Astrocyte (in vitro differentiated cells and primary cell): ENCODE results near the gene CYP27A1. TPM values are rescaled to one million over a fixed set of nuclear protein-coding genes. Genes with fewer than 3 reads are reported as not detected.

Experiments
- DNase-seq: peaks from one replicate; pipeline ENCODE4 v3.0.0-alpha.2; 2010; ENCODE audit warnings: low read depth
- FAIRE-seq: peaks from 2 replicates; lab custom pipeline; 2011; peaks lifted over from hg19 to GRCh38; lab: Jason Lieb, UNC
- H2AFZ ChIP-seq: 2 replicates; pipeline ENCODE4 v1.6.0; 2012; ENCODE audit warnings: low read depth, low read length, inconsistent platforms
- H3K27ac ChIP-seq: 2 replicates; pipeline ENCODE4 v1.5.1; 2011; ENCODE audit warnings: low read depth, low read length, inconsistent platforms
- H3K27me3 ChIP-seq: 2 replicates; pipeline ENCODE4 v1.6.0; 2011; ENCODE audit warnings: low read length, inconsistent platforms; ENCODE audit not compliant: insufficient read depth
- H3K36me3 ChIP-seq: 2 replicates; pipeline ENCODE4 v1.5.1; 2011; ENCODE audit warnings: low read length, inconsistent platforms; ENCODE audit not compliant: insufficient read depth
- H3K4me1 ChIP-seq: 2 replicates; pipeline ENCODE4 v1.5.1; 2011; ENCODE audit warnings: low read length, inconsistent platforms; ENCODE audit not compliant: insufficient read depth
- H3K4me2 ChIP-seq: 2 replicates; pipeline ENCODE4 v1.6.0; 2012; ENCODE audit warnings: low read length, inconsistent platforms
- H3K4me3 ChIP-seq: 2 replicates; pipeline ENCODE4 v1.5.1; 2011; ENCODE audit warnings: low read depth, mild to moderate bottlenecking, low read length, inconsistent platforms; ENCODE audit not compliant: insufficient read depth
- H3K79me2 ChIP-seq: 2 replicates; pipeline ENCODE4 v1.6.0; 2012; ENCODE audit warnings: mild to moderate bottlenecking, low read length, inconsistent platforms; ENCODE audit not compliant: insufficient read depth
- H3K9ac ChIP-seq: 2 replicates; pipeline ENCODE4 v1.6.0; 2012; ENCODE audit warnings: mild to moderate bottlenecking, low read length, inconsistent platforms
- H3K9me3 ChIP-seq: 2 replicates; pipeline ENCODE4 v1.5.1; 2012; ENCODE audit warnings: low read depth, mild to moderate bottlenecking, low read length, inconsistent platforms; ENCODE audit not compliant: insufficient read depth
- H4K20me1 ChIP-seq: 2 replicates; pipeline ENCODE4 v1.6.0; 2012; ENCODE audit warnings: low read length, inconsistent platforms; ENCODE audit not compliant: insufficient read depth
- H3K27ac Mint-ChIP-seq: one replicate; pipeline ENCODE4 v1.8.0; 2021; ENCODE audit warnings: mild to moderate bottlenecking, mixed read lengths; ENCODE audit not compliant: unreplicated experiment
- H3K27me3 Mint-ChIP-seq: one replicate; pipeline ENCODE4 v1.8.0; 2021; ENCODE audit warnings: low read depth, mixed read lengths; ENCODE audit not compliant: unreplicated experiment
- H3K36me3 Mint-ChIP-seq: one replicate; pipeline ENCODE4 v1.8.0; 2021; ENCODE audit warnings: low read depth, mixed read lengths; ENCODE audit not compliant: unreplicated experiment
- H3K4me1 Mint-ChIP-seq: one replicate; pipeline ENCODE4 v1.8.0; 2021; ENCODE audit warnings: low read depth, mixed read lengths; ENCODE audit not compliant: unreplicated experiment
- H3K4me3 Mint-ChIP-seq: one replicate; pipeline ENCODE4 v1.8.0; 2021; ENCODE audit warnings: mild to moderate bottlenecking, moderate library complexity, mixed read lengths; ENCODE audit not compliant: unreplicated experiment
- H3K9me3 Mint-ChIP-seq: one replicate; pipeline ENCODE4 v1.8.0; 2021; ENCODE audit warnings: mild to moderate bottlenecking, mixed read lengths; ENCODE audit not compliant: unreplicated experiment
- EZH2 ChIP-seq: IDR thresholded peaks from 2 replicates; pipeline ENCODE4 v1.6.1; 2012; ENCODE audit warnings: mild to moderate bottlenecking, low read length, inconsistent platforms; ENCODE audit not compliant: insufficient read depth
- total RNA-seq: library from RNA; stranded (reverse); gene quantifications from 2 replicates; pipeline ENCODE4 v1.2.1, GENCODE V29; 2021
- TF ChIP-seq, protein P1 (sequence below): IDR thresholded peaks from 2 replicates; pipeline ENCODE4 v1.5.1; 2011; ENCODE audit warnings: low read depth, mild to moderate bottlenecking, inconsistent platforms, low read length, moderate library complexity; ENCODE audit not compliant: insufficient read depth

CYP27A1 gene
- total RNA-seq, 1 donor from 2014 or later, result 3.9 TPM

DNA sequence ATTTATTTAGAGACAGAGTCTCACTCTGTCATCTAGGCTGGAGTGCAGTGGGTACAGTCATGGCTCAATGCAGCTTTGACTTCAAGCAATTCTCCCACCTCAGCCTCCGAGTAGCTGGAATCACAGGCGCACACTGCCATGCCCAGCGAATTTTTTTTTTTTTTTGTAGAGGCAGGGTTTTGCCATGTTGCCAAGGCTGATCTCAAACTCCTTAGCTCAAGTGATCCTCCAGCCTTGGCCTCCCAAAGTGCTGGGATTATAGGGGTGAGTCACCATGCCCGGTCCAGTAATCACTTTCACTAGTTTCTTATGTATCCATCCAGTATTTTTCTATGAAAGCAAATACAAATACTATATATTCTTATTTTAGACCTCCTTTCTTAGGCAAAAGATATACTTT lies 25.7 kb downstream of the CYP27A1 start:
- no peak for FAIRE-seq
- no peak overlapping the region for H2AFZ ChIP-seq
- Mint-ChIP-seq H3K4me1 (peaks cover 6% of the 10 kb centered on the region), H3K27me3 (peaks cover 2% of the 10 kb centered on the region), H3K27ac (no peak overlapping the region), H3K9me3 (peaks cover 9% of the 10 kb centered on the region), H3K4me3 (no peak overlapping the region), H3K36me3 (peaks cover 9% of the 10 kb centered on the region)
- no peaks in the 10 kb centered on the region for H3K36me3 ChIP-seq
- no peak overlapping the region for H3K4me2 ChIP-seq
- H3K27ac ChIP-seq, result no peak overlapping the region
- TF ChIP-seq EZH2, result no peak
- TF ChIP-seq, protein P1, sequence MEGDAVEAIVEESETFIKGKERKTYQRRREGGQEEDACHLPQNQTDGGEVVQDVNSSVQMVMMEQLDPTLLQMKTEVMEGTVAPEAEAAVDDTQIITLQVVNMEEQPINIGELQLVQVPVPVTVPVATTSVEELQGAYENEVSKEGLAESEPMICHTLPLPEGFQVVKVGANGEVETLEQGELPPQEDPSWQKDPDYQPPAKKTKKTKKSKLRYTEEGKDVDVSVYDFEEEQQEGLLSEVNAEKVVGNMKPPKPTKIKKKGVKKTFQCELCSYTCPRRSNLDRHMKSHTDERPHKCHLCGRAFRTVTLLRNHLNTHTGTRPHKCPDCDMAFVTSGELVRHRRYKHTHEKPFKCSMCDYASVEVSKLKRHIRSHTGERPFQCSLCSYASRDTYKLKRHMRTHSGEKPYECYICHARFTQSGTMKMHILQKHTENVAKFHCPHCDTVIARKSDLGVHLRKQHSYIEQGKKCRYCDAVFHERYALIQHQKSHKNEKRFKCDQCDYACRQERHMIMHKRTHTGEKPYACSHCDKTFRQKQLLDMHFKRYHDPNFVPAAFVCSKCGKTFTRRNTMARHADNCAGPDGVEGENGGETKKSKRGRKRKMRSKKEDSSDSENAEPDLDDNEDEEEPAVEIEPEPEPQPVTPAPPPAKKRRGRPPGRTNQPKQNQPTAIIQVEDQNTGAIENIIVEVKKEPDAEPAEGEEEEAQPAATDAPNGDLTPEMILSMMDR, result no peak
- H4K20me1 ChIP-seq, result no peaks in the 10 kb centered on the region
- DNase-seq, result no peak
- no peak overlapping the region for H3K4me3 ChIP-seq
- no peaks in the 10 kb centered on the region for H3K79me2 ChIP-seq
- H3K9me3 ChIP-seq, result no peaks in the 10 kb centered on the region
- H3K9ac ChIP-seq, result no peak overlapping the region
- H3K27me3 ChIP-seq, result no peaks in the 10 kb centered on the region
- peaks cover 13% of the 10 kb centered on the region for H3K4me1 ChIP-seq

DNA sequence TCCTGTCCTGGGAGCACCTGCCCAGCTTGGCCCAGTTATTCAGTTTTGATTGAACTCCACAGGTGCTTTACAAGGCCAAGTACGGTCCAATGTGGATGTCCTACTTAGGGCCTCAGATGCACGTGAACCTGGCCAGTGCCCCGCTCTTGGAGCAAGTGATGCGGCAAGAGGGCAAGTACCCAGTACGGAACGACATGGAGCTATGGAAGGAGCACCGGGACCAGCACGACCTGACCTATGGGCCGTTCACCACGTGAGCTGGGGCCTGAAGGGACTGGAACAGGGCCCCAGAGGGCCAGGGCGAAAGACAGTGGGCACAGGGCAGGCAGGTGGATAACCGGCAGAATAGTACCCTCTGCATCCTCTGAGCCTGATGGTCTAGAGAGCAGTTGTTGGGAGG lies 27.6 kb downstream of the CYP27A1 start:
- H3K36me3 Mint-ChIP-seq, result peaks cover 15% of the 10 kb centered on the region
- DNase-seq, result no peak
- Histone ChIP-seq H3K9ac (no peak overlapping the region), H2AFZ (no peak overlapping the region), H3K4me2 (no peak overlapping the region), H3K27ac (no peak overlapping the region), H3K9me3 (no peaks in the 10 kb centered on the region), H4K20me1 (no peaks in the 10 kb centered on the region), H3K27me3 (no peaks in the 10 kb centered on the region), H3K36me3 (no peaks in the 10 kb centered on the region), H3K79me2 (no peaks in the 10 kb centered on the region), H3K4me1 (peaks cover 13% of the 10 kb centered on the region), H3K4me3 (no peak overlapping the region)
- no peak overlapping the region for H3K4me3 Mint-ChIP-seq
- FAIRE-seq, result no peak
- no peak for TF ChIP-seq EZH2
- TF ChIP-seq, protein P1, result no peak
- peaks cover 8% of the 10 kb centered on the region for H3K27me3 Mint-ChIP-seq
- H3K9me3 Mint-ChIP-seq, result peaks cover 7% of the 10 kb centered on the region
- no peak overlapping the region for H3K27ac Mint-ChIP-seq
- H3K4me1 Mint-ChIP-seq, result peaks cover 6% of the 10 kb centered on the region

DNA sequence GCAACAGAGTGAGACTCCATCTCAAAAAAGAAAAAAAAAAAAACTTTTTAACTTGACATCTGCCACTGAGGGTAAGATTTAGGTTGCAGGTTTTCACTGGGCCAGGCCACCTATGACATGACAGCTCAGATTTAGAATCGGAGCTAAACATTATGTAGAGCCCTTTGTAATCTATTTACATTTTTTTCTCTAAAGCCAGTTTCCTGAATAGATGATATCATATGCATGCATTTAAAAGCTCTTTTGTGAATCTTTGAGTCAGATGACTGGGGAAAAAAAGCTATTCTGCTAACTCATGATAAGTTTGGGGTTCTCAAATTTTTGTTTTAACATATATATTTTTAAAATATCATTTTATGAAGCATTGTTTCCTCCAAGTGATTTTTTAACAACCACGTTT lies 28.3 kb downstream of the CYP27A1 start:
- no peak for DNase-seq
- no peak overlapping the region for H3K27ac Mint-ChIP-seq
- H3K36me3 Mint-ChIP-seq, result peaks cover 13% of the 10 kb centered on the region
- Histone ChIP-seq H3K79me2 (no peaks in the 10 kb centered on the region), H3K4me3 (no peak overlapping the region), H3K27ac (no peak overlapping the region), H3K9me3 (no peaks in the 10 kb centered on the region), H4K20me1 (no peaks in the 10 kb centered on the region), H2AFZ (no peak overlapping the region), H3K9ac (no peak overlapping the region), H3K4me1 (peaks cover 13% of the 10 kb centered on the region), H3K4me2 (no peak overlapping the region), H3K36me3 (no peaks in the 10 kb centered on the region), H3K27me3 (no peaks in the 10 kb centered on the region)
- FAIRE-seq, result no peak
- H3K9me3 Mint-ChIP-seq, result peaks cover 2% of the 10 kb centered on the region
- H3K4me1 Mint-ChIP-seq, result peaks cover 6% of the 10 kb centered on the region
- H3K27me3 Mint-ChIP-seq, result peaks cover 8% of the 10 kb centered on the region
- TF ChIP-seq, protein P1, result no peak
- TF ChIP-seq EZH2, result no peak
- no peak overlapping the region for H3K4me3 Mint-ChIP-seq
